Stimulated activated CD8-positive, alpha-beta memory T cell treated with anti-CD3 and anti-CD28 coated beads, Interleukin-4, amount 100 ng/mL, for 4 hours (primary cell): ENCODE data around the gene CGNL1.

Experiments used
- DNase-seq, 2 donors: peaks; one replicate each; pipeline ENCODE4 v3.0.0-alpha.2; 2020; ENCODE audit warnings: low read depth in 2 of 2, low spot score in 1 of 2

The CGNL1 gene, protein sequence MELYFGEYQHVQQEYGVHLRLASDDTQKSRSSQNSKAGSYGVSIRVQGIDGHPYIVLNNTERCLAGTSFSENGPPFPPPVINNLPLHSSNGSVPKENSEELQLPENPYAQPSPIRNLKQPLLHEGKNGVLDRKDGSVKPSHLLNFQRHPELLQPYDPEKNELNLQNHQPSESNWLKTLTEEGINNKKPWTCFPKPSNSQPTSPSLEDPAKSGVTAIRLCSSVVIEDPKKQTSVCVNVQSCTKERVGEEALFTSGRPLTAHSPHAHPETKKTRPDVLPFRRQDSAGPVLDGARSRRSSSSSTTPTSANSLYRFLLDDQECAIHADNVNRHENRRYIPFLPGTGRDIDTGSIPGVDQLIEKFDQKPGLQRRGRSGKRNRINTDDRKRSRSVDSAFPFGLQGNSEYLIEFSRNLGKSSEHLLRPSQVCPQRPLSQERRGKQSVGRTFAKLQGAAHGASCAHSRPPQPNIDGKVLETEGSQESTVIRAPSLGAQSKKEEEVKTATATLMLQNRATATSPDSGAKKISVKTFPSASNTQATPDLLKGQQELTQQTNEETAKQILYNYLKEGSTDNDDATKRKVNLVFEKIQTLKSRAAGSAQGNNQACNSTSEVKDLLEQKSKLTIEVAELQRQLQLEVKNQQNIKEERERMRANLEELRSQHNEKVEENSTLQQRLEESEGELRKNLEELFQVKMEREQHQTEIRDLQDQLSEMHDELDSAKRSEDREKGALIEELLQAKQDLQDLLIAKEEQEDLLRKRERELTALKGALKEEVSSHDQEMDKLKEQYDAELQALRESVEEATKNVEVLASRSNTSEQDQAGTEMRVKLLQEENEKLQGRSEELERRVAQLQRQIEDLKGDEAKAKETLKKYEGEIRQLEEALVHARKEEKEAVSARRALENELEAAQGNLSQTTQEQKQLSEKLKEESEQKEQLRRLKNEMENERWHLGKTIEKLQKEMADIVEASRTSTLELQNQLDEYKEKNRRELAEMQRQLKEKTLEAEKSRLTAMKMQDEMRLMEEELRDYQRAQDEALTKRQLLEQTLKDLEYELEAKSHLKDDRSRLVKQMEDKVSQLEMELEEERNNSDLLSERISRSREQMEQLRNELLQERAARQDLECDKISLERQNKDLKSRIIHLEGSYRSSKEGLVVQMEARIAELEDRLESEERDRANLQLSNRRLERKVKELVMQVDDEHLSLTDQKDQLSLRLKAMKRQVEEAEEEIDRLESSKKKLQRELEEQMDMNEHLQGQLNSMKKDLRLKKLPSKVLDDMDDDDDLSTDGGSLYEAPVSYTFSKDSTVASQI

DNA sequence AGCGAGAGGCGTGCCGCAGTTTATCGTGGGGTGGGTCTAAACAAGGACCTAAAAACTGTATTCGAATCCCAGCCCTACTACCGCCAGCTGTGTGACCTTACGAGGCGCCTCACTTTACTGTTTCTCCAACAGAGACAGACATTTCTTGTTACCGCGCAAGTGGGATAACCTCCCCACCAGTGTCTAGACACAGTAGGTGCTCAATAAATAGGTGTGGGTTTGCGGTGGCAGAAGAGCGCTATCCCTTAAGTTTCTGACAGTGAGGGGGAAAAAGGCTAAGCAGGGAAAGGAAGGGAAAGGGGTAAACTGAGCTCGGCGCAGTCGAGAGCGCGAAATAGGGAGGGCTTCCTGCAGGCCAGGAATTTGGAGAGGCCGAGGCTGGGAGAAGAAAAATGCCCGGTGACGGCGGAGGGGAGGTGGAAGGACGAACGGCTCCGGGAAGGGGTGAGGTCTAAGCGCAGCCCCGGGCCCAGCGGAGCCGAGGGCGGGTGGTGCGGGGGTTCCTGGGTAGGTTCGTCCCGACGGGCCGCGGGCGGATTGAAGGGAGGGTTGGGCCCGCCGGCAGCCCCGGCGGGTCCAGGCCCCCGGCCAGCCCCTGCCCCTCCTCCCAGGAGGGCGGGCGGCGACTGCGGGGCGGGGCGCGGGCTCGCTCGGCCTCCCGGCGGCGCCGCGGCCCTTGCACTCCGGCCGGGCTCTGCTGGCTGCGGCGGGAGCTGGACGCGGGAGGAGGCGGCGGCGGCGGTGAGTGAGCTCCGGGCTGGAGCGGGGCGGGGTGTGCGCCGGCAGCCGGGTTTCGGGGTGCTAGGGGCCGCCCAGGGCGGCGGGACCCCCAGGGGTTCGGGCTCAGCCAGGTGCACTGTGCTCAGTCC is at the start of gene CGNL1:
Gene CGNL1, plus strand, starts transcription at position 679 of the 869 bp plus-strand sequence. CDS start 61,495 bp downstream, outside the sequence.
- no peak for DNase-seq

DNA sequence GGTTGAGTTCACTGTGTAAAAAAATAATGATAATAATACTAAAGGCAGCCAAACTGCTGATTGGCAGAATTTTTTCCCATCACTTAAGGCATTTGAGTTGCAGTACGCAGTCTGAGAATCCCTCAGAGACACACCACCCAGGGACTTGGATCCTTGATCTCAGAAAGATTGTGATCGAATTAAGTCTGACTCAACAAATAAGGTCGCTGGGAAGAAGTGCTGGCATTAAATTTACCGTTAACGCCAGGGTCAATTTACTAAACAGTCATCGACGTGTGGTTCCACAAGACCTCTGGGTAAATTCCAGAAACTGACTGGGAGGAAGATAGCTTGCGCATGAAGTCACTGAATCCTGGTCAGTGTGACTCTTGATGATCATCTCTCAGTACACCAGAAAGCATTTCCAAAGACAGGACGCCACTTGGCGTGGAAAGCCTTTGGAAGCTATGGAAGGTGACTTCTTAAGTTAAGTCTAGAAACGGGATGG is 48.3 kb upstream of the CGNL1 start:
- DNase-seq: no peak

DNA sequence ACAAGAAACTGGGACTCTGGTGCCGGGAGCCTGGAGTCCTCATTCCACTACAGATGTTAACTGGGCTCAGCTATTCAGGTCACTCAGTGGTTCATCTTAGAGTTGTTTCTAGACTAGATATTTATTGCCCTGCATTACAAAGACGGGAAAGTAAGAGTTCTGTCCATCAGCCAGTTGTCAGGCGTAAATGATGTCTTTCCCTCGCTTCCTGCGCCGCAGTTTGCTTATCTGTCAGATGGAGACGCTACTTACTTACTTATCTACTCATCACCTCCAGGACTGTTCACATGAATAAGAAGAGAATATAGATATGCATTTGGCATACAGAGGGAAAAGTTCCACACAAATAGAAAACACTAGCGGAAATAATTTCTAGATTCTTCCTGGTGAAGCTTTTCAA is 47.8 kb upstream of the CGNL1 start:
- no peak for DNase-seq

DNA sequence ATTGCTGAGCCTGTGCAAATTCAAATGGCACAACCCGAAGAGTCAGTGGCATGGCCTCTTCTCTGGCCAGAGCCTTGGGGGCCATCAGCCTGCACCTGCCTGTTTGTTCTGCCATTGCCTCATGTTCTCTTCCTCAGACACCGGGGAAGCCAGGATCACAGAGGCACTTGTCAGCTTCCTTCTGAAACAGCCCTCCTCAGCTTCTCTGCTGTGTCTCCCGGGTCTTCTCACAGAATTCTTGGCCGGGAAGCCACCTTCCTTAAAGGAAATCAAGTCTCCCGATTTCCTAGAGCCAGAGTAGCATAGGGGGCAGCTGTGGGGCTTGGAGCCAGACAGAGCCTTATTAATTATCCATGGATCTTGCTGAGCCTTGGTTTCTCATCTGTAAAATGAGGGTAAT is 47.4 kb upstream of the CGNL1 start:
- DNase-seq: no peak

DNA sequence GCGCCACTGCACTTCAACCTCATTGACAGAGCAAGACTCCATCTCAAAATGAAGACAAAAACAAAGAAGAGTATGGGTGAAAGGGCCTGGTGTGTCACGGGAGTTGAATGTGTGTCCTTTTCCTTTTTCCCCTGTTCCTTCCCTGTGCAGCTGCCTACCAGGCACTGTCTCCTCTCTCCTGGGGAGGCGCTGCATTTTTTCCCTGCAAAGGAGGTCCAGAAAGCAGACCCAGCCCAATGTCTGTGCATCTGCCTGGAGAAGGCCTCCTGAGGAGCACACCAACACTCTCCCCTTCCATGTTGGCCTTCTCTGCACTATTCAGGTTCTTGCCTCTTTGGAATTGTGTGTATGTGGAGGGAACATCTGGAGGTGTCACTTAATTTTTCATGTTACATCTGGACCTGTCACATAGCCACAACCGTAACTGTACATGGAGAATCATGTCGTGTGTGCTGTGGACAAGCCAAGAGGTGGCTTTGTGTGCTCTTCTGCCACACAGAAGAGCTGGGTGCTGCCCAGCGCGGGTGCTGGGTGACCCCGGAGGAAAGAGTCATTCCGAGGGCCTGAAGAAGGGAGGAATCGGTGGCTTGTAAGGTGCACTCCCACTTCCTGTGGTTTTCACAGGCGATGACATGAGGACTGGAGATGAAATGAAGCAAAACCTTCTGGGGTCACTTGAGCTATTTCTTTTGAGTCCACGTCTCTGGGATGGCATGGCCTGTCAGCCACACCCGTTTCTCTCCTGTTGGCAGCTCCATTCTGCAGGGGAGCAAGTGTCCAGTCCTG is 46.5 kb upstream of the CGNL1 start:
- no peak for DNase-seq

DNA sequence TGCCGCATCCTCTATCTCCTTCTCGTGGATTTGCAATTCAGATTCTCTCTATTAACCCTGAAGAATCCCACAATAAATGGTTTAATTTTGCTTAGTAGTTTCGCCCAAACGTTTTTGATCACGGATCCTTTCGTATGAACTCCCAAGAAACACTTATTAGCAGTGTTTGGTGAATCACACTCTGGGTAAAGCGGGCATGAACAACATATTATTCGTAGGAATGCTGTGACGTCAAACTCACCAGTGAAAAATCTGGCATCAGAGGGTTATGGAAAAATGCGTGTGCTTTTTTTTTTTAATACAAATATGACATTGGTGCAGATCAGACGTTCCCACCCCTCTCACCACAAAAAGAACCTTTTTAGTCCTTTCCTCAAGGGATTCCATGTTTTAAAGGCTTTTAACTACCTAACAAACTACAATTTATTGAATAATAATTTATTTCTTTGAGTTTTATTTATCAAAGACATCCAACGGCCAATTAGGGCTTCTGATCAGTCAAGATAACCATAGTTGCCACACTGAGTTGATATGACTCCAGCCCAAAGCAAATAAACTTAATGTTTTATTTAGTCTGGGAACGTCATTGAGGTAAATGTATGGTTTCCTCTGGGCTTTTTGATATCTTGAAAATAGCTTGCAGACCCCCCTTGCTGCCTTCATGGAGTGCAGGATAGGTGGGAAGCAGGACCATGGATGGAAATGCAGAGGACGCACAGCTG is 45.5 kb upstream of the CGNL1 start:
- DNase-seq: no peak

DNA sequence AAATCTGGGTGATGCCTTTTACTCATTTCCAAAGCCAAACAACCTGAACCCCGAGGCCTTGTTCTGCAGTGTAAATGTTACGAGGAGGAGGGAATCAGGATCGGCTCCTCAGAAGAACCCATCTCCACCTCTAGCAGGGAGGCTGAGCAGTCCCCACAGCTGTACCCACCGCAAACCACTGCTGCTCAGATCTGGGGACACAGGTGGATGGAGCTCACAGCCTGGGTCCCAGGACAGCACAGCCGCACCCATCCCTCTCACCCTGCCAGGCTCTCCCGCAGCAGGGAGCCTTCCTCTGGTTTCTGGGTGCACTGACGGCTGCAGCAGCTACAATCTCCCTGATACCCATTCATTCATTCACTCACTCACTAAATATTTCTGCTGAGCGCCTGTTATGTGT is 44.0 kb upstream of the CGNL1 start:
- DNase-seq: no peak

DNA sequence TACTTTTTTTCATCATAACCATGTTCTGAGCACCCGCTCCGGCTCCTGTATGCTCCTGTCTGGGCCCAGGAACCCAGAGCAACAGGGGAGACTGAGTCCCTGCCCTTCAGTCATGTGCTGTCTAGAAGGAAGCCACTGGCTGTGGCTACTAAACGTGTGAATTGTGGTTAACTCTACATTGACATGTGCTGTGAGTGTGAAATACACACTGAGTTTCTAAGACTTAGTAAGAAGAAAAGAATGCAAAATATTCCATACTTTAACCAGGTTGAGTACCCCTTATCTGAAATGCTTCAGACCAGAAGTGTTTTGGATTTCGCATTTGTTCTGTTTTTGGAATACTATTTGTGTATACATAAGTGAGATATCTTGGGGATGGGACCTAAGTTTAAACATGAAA is 42.8 kb upstream of the CGNL1 start:
- DNase-seq: no peak

DNA sequence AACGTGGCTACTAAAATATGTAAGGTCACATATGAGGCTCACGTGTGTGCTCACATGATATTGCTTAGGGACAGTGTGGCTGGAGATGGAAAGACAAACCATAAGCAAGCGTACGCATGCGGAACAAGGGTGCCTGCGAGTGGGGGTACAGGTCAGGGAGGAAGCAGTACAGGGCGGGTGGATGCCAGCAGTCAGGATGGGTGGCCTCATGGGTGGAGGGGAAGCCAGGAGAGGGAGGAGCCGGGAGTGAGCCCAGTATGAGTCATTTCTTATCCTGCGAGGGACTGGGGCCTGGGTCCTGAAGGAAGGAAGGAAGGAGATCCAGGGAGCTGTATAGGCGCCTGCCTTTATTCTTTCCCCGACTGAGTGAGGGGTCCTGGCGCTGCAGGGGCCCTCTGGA is 42.0 kb upstream of the CGNL1 start:
- DNase-seq: no peak

DNA sequence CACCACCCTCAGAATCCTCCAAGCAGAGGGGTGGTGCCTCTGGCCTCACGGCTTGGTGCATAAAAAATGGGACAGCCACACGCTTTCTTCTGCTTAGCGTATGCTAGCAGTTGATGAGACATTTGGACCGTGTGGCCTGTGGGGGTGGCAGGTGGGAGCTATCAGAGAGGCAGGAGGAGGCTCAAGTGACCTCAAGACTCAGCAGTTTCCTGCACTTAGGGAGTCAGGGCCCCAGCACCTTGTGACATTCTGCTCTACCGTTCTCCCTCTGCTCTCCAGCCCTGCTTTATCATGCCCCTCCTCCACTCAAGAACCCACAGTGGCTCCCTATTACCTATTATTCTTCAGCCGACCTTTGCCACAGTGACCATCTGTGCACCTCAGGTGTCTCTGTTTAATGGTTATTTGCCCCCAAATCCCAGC is 41.0 kb upstream of the CGNL1 start:
- DNase-seq: no peak

DNA sequence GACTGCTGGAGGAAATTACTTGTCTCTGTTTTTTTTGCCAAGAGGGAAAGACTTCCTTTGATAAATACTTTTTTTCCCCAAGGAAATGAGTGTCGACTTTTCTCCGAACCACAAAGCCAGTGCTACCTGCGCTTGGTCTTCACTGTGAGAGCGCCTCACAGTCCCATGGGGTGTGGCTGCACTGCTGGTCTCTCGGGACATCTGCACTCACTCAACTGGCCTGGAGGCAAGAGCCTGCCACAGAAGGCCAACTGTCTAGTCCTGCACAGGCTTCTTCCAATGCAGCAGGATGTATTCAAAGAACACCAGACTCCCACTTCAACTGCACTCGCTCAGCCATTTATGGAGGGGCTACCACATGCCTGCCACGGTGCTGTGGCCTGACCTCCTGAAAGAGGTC is 40.6 kb upstream of the CGNL1 start:
- DNase-seq: no peak

DNA sequence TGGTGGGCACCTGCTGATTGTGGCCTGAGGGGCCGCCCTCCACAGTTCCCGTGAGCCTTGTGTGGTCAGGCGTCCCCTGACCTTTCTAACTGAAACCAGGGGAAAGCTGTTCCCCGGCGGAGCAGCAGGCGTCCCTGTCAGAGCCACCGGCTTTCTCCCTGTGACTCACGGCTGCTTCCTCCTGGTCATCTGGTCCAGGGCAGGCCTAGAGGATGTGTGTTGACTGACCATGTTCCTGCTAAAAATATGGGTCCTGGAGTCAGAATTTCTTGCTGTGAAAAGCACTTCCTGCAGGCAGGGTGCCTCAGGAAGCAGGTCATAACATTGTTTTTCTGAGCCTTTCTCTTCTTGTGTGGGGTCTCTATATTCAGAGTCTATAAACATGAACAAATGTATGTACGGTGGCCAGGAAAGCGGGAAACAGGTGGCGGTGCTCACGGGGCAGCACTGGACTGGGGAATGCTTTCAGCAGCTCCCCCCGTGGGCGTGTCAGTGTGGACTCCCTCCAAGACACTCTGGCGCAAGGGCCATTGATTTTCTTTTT is 38.4 kb upstream of the CGNL1 start:
- no peak for DNase-seq

DNA sequence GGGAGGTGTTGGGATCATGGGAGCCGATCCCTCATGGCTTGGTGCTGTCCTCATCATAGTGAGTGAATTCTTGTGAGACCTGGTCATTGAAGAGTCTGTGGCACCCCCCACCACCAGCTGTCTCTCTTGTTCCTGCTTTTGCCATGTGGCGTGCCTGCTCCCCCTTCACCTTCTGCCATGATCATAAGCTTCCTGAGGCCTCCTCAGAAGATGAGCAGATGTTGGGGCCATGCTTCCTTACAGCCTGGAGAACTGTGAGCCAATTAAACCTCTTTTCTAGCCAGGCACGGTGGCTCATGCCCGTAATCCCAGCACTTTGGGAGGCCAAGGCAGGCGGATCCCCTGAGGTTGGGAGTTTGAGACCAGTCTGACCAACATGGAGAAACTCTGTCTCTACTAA is 37.0 kb upstream of the CGNL1 start:
- no peak for DNase-seq

DNA sequence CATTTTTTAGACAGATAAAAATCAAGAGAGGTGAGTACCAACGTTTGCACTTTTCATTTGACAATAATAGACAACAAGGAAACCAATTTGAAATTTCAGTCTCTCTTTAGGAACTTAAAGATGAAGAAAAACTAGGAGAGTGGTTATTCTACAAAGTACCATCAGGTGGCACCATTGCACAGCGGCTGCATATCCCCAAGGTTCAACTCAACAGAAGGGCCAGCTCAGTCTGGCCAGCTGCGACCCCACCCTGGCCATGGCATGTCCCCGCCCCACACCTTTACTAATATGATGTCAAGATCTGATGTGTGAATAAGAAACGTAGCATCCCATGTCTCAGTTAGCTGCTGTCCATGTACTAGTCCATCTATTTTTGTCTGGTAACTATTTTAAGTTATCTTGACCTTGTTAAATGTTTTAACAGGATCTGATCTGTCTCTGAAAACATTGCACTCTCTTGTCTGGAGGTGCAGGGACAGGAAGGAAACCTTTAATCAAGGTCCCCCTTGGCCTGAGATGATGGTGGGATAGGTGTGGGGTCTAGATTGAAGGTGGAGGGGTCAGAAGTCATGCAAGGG is 35.5 kb upstream of the CGNL1 start:
- no peak for DNase-seq

DNA sequence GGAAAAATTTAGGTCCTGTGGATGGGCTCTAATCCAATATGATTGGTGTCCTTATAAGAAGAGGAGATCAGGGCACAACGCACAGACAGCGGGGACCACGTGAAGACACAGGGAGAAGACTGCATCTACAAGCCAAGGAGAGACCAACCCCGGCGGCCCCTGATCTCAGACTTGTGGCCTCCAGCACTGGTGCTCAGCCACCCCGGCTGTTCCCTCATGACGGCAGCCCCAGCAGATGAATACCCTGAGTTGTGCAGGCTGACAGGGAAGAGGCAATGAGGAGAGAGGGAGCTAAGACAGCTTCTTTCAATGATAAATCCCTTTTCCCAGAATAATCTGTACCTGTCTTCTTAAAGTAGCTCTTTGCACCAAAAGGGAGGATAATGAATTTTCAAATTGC is 33.3 kb upstream of the CGNL1 start:
- DNase-seq: no peak

DNA sequence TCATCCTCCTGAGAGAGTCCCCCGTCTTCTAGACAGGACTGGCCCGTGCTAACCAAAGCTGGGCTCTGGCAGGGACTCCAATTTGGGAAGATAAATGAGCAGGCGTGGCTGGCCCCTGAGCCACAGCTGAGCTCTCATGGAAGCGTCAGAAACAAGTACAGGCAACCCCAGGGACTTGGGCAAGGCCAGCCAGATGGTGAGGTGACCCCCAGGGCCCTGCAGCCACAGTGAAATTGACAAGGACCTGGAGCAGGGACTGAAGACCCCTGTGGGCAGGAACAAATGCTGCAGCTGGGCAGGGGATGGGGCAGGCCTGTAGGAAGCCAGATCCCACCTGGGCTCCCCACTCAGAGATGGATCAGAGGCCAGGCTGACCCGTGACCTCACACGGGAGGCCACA is 32.8 kb upstream of the CGNL1 start:
- DNase-seq: no peak

DNA sequence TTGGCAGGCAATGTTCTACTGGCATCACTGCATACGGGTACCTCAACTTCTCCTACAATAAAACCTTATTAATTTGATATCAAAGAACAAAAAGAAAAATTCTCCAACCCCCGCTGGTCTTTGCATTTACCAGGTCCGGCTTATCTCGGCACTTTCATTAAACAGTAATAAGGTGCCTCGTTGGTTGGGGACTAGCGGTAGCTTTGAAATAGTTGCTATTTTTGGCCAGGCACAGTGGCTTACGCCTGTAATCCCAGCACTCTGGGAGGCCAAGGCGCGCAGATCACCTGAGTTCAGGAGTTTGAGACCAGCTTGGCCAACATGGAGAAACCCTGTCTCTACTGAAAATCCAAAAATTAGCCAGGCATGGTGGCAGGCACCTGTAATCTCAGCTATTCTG is 32.0 kb upstream of the CGNL1 start:
- no peak for DNase-seq

DNA sequence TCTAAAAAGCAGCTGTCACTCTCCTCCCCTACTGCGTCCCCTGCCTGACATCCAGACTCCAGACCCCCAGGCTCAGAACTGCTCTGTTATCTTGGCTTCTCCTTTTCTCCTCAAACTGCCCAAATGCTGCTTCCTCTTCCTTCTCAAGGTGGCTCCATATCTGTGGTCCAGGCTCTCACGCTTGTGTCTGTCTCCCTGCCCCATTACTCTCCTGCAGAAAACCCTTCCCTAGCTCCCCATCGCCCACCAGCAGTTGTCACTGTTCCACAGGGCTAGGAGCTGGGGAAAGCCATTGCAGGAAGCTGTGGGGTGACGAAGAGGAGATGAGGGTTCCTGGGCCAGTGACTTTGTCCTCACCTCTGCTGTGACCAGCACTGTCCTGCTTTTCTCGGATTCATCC is 30.7 kb upstream of the CGNL1 start:
- DNase-seq: no peak
